ENCODE measurements around the gene USP46. TPM values are rescaled to one million over a fixed set of nuclear protein-coding genes. Genes with fewer than 3 reads are reported as not detected.

Gene USP46
- total and polyA plus RNA-seq, 4 experiments from 2014 or later: 6.4 to 26.9 (median 18.9) TPM

DNA sequence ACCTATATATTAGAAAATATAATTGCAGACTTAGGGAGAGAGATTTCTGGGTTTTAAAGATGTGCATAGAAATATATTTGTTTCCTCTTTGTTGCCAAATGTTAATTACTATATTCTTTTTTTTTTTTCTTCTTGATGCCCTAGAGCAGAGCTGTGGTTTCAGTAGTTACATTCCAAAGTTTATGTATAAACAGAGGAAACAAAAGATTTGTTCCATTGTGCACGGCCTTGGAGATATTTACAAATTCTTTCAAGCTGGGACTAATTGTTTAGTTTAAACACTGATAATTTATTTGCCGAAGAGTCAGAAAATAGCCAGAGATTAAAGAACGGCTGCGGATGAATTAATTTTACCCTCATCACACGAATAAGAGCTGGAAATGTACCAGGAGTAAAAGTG is 85.1 kb downstream of the USP46 start:
- POLR2A ChIA-PET (ENCODE audit: partially characterized antibody): no interaction called here
- intact Hi-C loops (cut with micrococcal nuclease): no loop called here

DNA sequence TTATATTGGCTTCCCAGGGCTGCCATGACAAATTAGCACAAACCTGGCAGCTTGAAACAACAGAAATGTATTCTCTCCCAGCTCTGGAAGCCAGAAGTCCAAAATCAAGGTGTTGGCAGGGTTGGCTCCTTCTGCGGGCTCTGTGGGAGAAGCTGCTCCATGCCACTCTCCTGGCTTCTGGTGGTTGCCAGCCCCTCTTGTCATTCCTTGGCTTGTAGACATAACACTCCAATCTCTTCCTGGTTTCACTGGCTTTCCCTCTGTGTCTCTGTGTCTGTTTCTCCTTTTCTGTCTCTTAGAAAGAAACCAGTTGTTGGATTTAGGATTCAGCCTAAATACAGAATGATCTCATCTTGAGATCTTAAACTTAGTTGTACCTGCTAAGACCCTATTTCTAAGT is 85.5 kb downstream of the USP46 start:
- Mint-ChIP-seq H3K4me3 (no peak overlapping the region), H3K27me3 (peaks cover 2 to 9% of the 10 kb centered on the region in 2 donors), H3K36me3 (no peaks in the 10 kb centered on the region), H3K27ac (no peak overlapping the region), H3K9me3 (no peaks in the 10 kb centered on the region), H3K4me1 (no peaks in the 10 kb centered on the region)
- Histone ChIP-seq H3K27me3 (ENCODE audit: insufficient read depth, low read length) (no peaks in the 10 kb centered on the region), H3K27ac (ENCODE audit: low read depth, low read length) (no peak overlapping the region), H3K4me3 (ENCODE audit: low read length in 2 of 2) (no peak overlapping the region), H3K9me3 (ENCODE audit: control insufficient read depth in 1 of 2, low read length in 2 of 2) (no peaks in the 10 kb centered on the region), H3K4me1 (ENCODE audit: insufficient read depth, low read length) (no peaks in the 10 kb centered on the region), H3K36me3 (ENCODE audit: insufficient read depth, low read length) (no peaks in the 10 kb centered on the region)
- intact Hi-C loops (cut with micrococcal nuclease): no loop called here
- POLR2A ChIA-PET (ENCODE audit: partially characterized antibody): no interaction called here
- DNase-seq: no peak
- CTCF ChIA-PET (ENCODE audit: partially characterized antibody): no interaction called here

More for the DNA sequence above, 85.1 kb downstream of the USP46 start:
- Mint-ChIP-seq H3K4me3 (no peak overlapping the region), H3K9me3 (no peaks in the 10 kb centered on the region), H3K27me3 (peaks cover 2 to 9% of the 10 kb centered on the region in 2 donors), H3K4me1 (no peaks in the 10 kb centered on the region), H3K36me3 (no peaks in the 10 kb centered on the region), H3K27ac (no peak overlapping the region)
- CTCF ChIA-PET (ENCODE audit: partially characterized antibody): interaction anchor here (1.2 kb wide), 1 partner anchor 14 kb away, joined by 4 read pairs; no protein-coding TSS in a partner anchor
- H3K9me3 ChIP-seq (ENCODE audit: control insufficient read depth in 1 of 2, low read length in 2 of 2): no peaks in the 10 kb centered on the region
- H3K36me3 ChIP-seq (ENCODE audit: insufficient read depth, low read length): no peaks in the 10 kb centered on the region
- H3K4me1 ChIP-seq (ENCODE audit: insufficient read depth, low read length): no peaks in the 10 kb centered on the region
- no peak overlapping the region for H3K27ac ChIP-seq (ENCODE audit: low read depth, low read length)
- H3K27me3 ChIP-seq (ENCODE audit: insufficient read depth, low read length): no peaks in the 10 kb centered on the region
- H3K4me3 ChIP-seq (ENCODE audit: low read length in 2 of 2): no peak overlapping the region
- DNase-seq: no peak

DNA sequence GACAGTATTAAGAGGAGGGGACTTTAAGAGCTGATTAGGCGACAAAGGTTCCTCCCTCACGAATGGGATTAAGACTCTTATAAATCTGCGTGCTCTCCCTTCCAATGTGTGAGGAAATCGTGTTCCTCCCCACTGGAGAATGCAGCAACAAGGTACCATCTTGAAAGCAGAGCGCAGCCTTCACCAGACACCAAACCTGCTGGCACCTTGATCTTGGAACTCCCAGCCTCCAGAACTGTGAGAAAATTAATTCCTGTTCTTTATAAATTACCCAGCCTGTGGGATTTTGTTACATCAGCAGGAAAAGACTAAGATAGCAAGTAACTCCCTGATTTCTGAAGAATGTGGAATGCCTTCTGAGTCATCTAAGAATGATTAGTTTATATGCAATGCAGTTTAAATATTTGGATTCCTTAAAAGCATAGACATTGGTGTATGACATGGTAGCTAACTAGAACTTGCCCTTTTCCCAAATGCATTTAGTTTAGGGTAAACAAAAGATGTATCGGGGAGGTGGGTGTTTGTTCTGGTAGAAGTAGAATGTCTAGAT is 86.1 kb downstream of the USP46 start:
- H3K27me3 ChIP-seq (ENCODE audit: insufficient read depth, low read length): no peaks in the 10 kb centered on the region
- no peak overlapping the region for H3K27ac ChIP-seq (ENCODE audit: low read depth, low read length)
- Mint-ChIP-seq H3K27me3 (peaks cover 2 to 11% of the 10 kb centered on the region in 2 donors), H3K27ac (no peak overlapping the region), H3K9me3 (no peaks in the 10 kb centered on the region), H3K4me3 (no peak overlapping the region), H3K36me3 (no peaks in the 10 kb centered on the region), H3K4me1 (no peaks in the 10 kb centered on the region)
- DNase-seq: no peak
- H3K4me1 ChIP-seq (ENCODE audit: insufficient read depth, low read length): no peaks in the 10 kb centered on the region
- ChIA-PET CTCF (ENCODE audit: partially characterized antibody) (no interaction called here), POLR2A (ENCODE audit: partially characterized antibody) (no interaction called here)
- no peak overlapping the region for H3K4me3 ChIP-seq (ENCODE audit: low read length in 2 of 2)
- H3K36me3 ChIP-seq (ENCODE audit: insufficient read depth, low read length): no peaks in the 10 kb centered on the region
- intact Hi-C loops (cut with micrococcal nuclease): no loop called here
- H3K9me3 ChIP-seq (ENCODE audit: control insufficient read depth in 1 of 2, low read length in 2 of 2): no peaks in the 10 kb centered on the region

DNA sequence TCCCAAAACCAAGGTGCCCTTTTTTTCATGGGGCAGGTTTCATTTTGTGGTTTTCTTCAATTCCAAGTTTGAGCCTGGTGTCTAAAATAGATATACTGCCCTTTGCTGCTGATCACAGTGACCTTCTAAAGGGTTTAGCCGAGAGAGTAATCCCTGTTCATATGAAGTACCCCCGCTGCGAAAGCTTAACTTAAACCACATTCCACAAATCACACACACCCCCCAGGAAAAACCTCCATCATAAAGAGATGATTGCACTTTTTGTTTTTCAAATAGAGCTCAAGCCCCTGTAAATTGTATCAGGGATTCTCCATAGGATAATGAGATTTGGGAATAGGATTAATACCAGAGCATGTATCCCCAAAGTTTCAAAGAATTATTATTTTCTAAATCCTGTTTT is 90.8 kb downstream of the USP46 start:
- no peak for DNase-seq
- Histone ChIP-seq H3K9me3 (ENCODE audit: control insufficient read depth in 1 of 2, low read length in 2 of 2) (no peaks in the 10 kb centered on the region), H3K4me3 (ENCODE audit: low read length in 2 of 2) (no peak overlapping the region), H3K36me3 (ENCODE audit: insufficient read depth, low read length) (no peaks in the 10 kb centered on the region), H3K27ac (ENCODE audit: low read depth, low read length) (no peak overlapping the region), H3K27me3 (ENCODE audit: insufficient read depth, low read length) (no peaks in the 10 kb centered on the region), H3K4me1 (ENCODE audit: insufficient read depth, low read length) (no peaks in the 10 kb centered on the region)
- H3K4me1 Mint-ChIP-seq: no peaks in the 10 kb centered on the region
- CTCF ChIA-PET (ENCODE audit: partially characterized antibody): interaction anchor here (2.0 kb wide), 1 partner anchor 23 kb away, joined by 6 read pairs; no protein-coding TSS in a partner anchor
- peaks cover 0 to 12% of the 10 kb centered on the region in 2 donors for H3K27me3 Mint-ChIP-seq
- H3K27ac Mint-ChIP-seq: no peak overlapping the region
- intact Hi-C loops (cut with micrococcal nuclease): no loop called here
- H3K4me3 Mint-ChIP-seq: no peak overlapping the region
- POLR2A ChIA-PET (ENCODE audit: partially characterized antibody): no interaction called here
- H3K9me3 Mint-ChIP-seq: no peaks in the 10 kb centered on the region
- H3K36me3 Mint-ChIP-seq: no peaks in the 10 kb centered on the region

DNA sequence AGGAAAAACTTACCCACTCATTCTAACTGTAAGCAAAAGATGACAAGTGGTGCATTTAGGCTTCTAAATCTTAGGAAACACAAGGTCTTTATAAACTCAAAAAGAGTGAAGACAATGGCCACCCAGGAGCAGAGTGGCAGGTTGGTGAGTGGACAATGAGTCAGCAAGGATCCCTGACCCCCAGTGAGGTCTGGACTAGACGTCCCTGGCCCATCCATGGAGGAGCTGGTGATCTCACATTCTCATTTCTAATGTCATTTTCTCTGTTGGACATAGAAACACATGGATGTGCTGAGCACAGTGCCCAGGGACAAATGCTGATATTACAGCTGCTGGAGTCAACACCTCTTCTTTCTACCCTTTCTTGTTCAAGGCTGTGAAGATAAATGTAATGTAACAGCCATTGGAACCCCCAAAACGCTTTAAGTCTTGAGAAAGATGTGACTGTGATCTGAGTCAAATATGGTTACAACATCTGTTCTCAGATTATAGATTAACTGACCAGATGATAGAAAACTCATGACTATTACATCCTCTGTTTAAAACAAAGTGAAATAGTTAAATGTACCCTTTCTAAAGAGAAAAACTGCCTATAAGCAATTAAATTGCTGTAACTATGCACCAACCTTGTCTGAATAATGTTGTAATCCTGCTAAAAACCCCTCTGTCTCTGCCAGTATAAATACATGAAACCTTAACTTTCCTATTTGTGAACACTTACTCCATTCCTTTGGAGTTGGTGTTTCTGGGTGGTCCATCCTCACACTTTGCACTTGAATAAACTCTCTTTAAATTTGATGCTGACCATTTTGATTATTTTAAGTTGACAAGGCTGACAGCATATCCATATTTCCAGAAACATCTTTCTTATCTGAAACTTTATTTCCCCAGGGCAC is 92.7 kb downstream of the USP46 start:
- H3K36me3 ChIP-seq (ENCODE audit: insufficient read depth, low read length): no peaks in the 10 kb centered on the region
- Mint-ChIP-seq H3K9me3 (no peaks in the 10 kb centered on the region), H3K36me3 (no peaks in the 10 kb centered on the region), H3K4me1 (no peaks in the 10 kb centered on the region), H3K27me3 (peaks cover 8 to 11% of the 10 kb centered on the region in 2 donors), H3K27ac (no peak overlapping the region), H3K4me3 (no peak overlapping the region)
- DNase-seq: no peak
- H3K9me3 ChIP-seq (ENCODE audit: control insufficient read depth in 1 of 2, low read length in 2 of 2): no peaks in the 10 kb centered on the region
- no peak overlapping the region for H3K27ac ChIP-seq (ENCODE audit: low read depth, low read length)
- no peaks in the 10 kb centered on the region for H3K27me3 ChIP-seq (ENCODE audit: insufficient read depth, low read length)
- H3K4me3 ChIP-seq (ENCODE audit: low read length in 2 of 2): no peak overlapping the region
- intact Hi-C loops (cut with micrococcal nuclease): no loop called here
- ChIA-PET POLR2A (ENCODE audit: partially characterized antibody) (no interaction called here), CTCF (ENCODE audit: partially characterized antibody) (interaction anchor here (2.0 kb wide), 1 partner anchor 21 kb away, joined by 6 read pairs; no protein-coding TSS in a partner anchor)
- H3K4me1 ChIP-seq (ENCODE audit: insufficient read depth, low read length): no peaks in the 10 kb centered on the region

DNA sequence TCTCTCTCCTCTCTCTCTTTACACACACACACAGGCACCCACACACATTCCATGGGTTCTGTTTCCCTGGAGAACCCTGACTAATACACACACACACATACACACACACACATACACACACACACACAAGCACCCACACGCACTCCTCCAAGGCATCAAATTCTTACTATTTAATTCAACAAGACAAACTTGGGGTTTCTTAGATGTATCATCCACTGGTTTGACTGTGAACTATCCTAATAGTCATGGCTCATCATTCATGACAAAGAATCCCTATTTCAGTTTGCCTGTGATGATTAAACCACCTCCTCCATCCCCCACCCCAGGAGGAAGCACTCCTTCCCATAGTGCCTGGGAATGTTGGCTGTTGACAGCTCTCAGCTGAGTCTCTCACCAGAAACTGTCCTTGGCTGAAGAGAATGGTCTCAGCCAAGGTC is 98.2 kb downstream of the USP46 start:
- Histone ChIP-seq H3K9me3 (ENCODE audit: control insufficient read depth in 1 of 2, low read length in 2 of 2) (no peaks in the 10 kb centered on the region), H3K27ac (ENCODE audit: low read depth, low read length) (no peak overlapping the region), H3K4me1 (ENCODE audit: insufficient read depth, low read length) (no peaks in the 10 kb centered on the region), H3K27me3 (ENCODE audit: insufficient read depth, low read length) (no peaks in the 10 kb centered on the region), H3K36me3 (ENCODE audit: insufficient read depth, low read length) (no peaks in the 10 kb centered on the region), H3K4me3 (ENCODE audit: low read length in 2 of 2) (no peak overlapping the region)
- H3K4me1 Mint-ChIP-seq: peaks cover 0 to 1% (median 0%) of the 10 kb centered on the region in 4 donors
- no peak for DNase-seq
- no peak overlapping the region for H3K4me3 Mint-ChIP-seq
- POLR2A ChIA-PET (ENCODE audit: partially characterized antibody): no interaction called here
- intact Hi-C loops (cut with micrococcal nuclease): no loop called here
- no peaks in the 10 kb centered on the region for H3K36me3 Mint-ChIP-seq
- peaks cover 0 to 5% (median 0%) of the 10 kb centered on the region in 8 donors for H3K9me3 Mint-ChIP-seq
- CTCF ChIA-PET (ENCODE audit: partially characterized antibody): no interaction called here
- peak overlapping the region in 1 of 7 donors; percentile 21 for H3K27ac Mint-ChIP-seq
- peaks cover 4 to 11% of the 10 kb centered on the region in 2 donors for H3K27me3 Mint-ChIP-seq

DNA sequence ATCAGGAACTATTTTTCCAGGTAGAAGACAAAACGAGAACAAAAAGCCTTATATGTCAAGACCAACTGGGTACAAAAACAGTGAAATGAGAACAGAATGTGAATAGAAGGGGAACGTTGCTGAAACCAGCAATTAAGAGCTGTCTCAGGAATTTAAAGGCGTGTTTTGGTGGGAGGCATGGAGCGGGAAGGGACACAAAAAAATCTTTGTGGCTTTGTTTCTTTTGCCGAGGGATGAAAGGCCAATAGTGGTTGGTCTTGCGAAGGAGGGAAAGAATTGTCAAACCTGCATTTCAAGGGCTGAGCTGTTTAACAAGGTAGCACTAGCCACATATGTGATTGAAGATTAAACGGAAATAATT is 103.8 kb downstream of the USP46 start:
- POLR2A ChIA-PET (ENCODE audit: partially characterized antibody): no interaction called here
- intact Hi-C loops (cut with micrococcal nuclease): no loop called here

More for the DNA sequence above, 103.8 kb downstream of the USP46 start:
- H3K27ac ChIP-seq (ENCODE audit: low read depth, low read length): no peak overlapping the region
- H3K4me3 ChIP-seq (ENCODE audit: low read length in 2 of 2): no peak overlapping the region
- CTCF ChIA-PET (ENCODE audit: partially characterized antibody): interaction anchor here (1.6 kb wide), 1 partner anchor 9 kb away, joined by 7 read pairs; no protein-coding TSS in a partner anchor
- H3K4me3 Mint-ChIP-seq: no peak overlapping the region
- no peaks in the 10 kb centered on the region for H3K9me3 ChIP-seq (ENCODE audit: control insufficient read depth in 1 of 2, low read length in 2 of 2)
- peaks cover 10 to 11% of the 10 kb centered on the region in 2 donors for H3K27me3 Mint-ChIP-seq
- DNase-seq: no peak
- no peaks in the 10 kb centered on the region for H3K36me3 Mint-ChIP-seq
- peaks cover 0 to 4% (median under 1%) of the 10 kb centered on the region in 4 donors for H3K4me1 Mint-ChIP-seq
- no peaks in the 10 kb centered on the region for H3K27me3 ChIP-seq (ENCODE audit: insufficient read depth, low read length)
- no peaks in the 10 kb centered on the region for H3K4me1 ChIP-seq (ENCODE audit: insufficient read depth, low read length)
- no peaks in the 10 kb centered on the region for H3K36me3 ChIP-seq (ENCODE audit: insufficient read depth, low read length)
- H3K9me3 Mint-ChIP-seq: peaks cover 0 to 5% (median 0%) of the 10 kb centered on the region in 8 donors
- no peak overlapping the region for H3K27ac Mint-ChIP-seq
